Stimulated activated CD8-positive, alpha-beta memory T cell treated with anti-CD3 and anti-CD28 coated beads, Interleukin-4, amount 100 ng/mL, for 1 hour (primary cell): ENCODE results near the gene CBX1.
"Not testable (repeated sequence)": the region's sequence is repeated elsewhere in the genome, so short reads cannot be mapped to it uniquely, and the experiment has no call there.

Experiments
- DNase-seq, 2 donors: peaks; one replicate each; pipeline ENCODE4 v3.0.0-alpha.2; 2020; ENCODE audit warnings: low read depth in 2 of 2, low spot score in 1 of 2

CBX1 gene

GRCh38 chr17:48123776-48124388, 22.6 kb upstream of the CBX1 start:
- DNase-seq: no peak

GRCh38 chr17:48123111-48123510, 21.8 kb upstream of the CBX1 start:
- no peak for DNase-seq

GRCh38 chr17:48122665-48123045, 21.4 kb upstream of the CBX1 start:
- DNase-seq: no peak

- no peak for DNase-seq
Observed at GRCh38 chr17:48121923-48122664, 20.8 kb upstream of the CBX1 start.

- DNase-seq: no peak
Observed at GRCh38 chr17:48113201-48113676, 12.0 kb upstream of the CBX1 start.

GRCh38 chr17:48111937-48112241, 10.6 kb upstream of the CBX1 start:
- DNase-seq: no peak

GRCh38 chr17:48110761-48111160, 9.5 kb upstream of the CBX1 start:
- DNase-seq: no peak

- peak; percentile 79 to 89 for DNase-seq
Observed at GRCh38 chr17:48107137-48108055, 6.1 kb upstream of the CBX1 start, which contains the start of gene SNX11. SNX11 (plus strand) TSS chr17:48107766; CDS start chr17:48112044, 4,278 bp downstream.

GRCh38 chr17:48106802-48107136, 5.5 kb upstream of the CBX1 start:
- no peak for DNase-seq

- DNase-seq: no peak
Observed at GRCh38 chr17:48104440-48104839, 3.2 kb upstream of the CBX1 start.

- no peak for DNase-seq
Observed at GRCh38 chr17:48102798-48103715, 1.8 kb upstream of the CBX1 start.

GRCh38 chr17:48102043-48102750, 919 bp upstream of the CBX1 start:
- DNase-seq: no peak

GRCh38 chr17:48100591-48101011, 677 bp downstream of the CBX1 start:
- no peak for DNase-seq

GRCh38 chr17:48100160-48100559, 1.1 kb downstream of the CBX1 start:
- no peak for DNase-seq

- DNase-seq: no peak
Observed at GRCh38 chr17:48095611-48096010, 5.7 kb downstream of the CBX1 start.

- DNase-seq: no peak
Observed at GRCh38 chr17:48093341-48094045, 7.8 kb downstream of the CBX1 start.

GRCh38 chr17:48084932-48085331, 16.3 kb downstream of the CBX1 start:
- DNase-seq: no peak

GRCh38 chr17:48081858-48082257, 19.4 kb downstream of the CBX1 start:
- no peak for DNase-seq

- not testable (repeated sequence) for DNase-seq
Observed at GRCh38 chr17:48077152-48077551, 24.1 kb downstream of the CBX1 start.
